HEK293 (cell line): ENCODE measurements around the gene PDE11A.

ENCODE experiments used
- CTCF ChIA-PET: fragments of 350-600 bp; formaldehyde crosslinking; extraction: SDS; loops from one replicate; lab custom pipeline; 2021; ENCODE audit warnings: antibody characterized with exemption; lab: Yijun Ruan, JAX
- POLR2A ChIA-PET: fragments of 300-600 bp; formaldehyde crosslinking; extraction: SDS; loops from one replicate; lab custom pipeline; 2020; ENCODE audit warnings: antibody characterized with exemption, inconsistent platforms; lab: Yijun Ruan, JAX
- H3K27ac ChIP-seq: fragments of 200-500 bp; sonication (Bioruptor generic); 2 replicates; pipeline ENCODE4 v1.5.1; 2014; ENCODE audit warnings: low read depth, low read length, control low read depth, inconsistent platforms; ENCODE audit errors: extremely low read depth
- H3K36me3 ChIP-seq, 2 experiments: fragments of 200-500 bp in 1 of 2; sonication (Bioruptor generic) in 1 of 2; 1 replicate in 1 of 2; 2 replicates in 1 of 2; pipeline ENCODE4 v1.5.1; 2014 to 2017; ENCODE audit warnings: inconsistent platforms in 2 of 2, low read length in 2 of 2; ENCODE audit not compliant: control insufficient read depth in 2 of 2, insufficient read depth in 1 of 2
- H3K4me1 ChIP-seq: fragments of 200-500 bp; sonication (Bioruptor generic); 2 replicates; pipeline ENCODE4 v1.5.1; 2014; ENCODE audit warnings: mild to moderate bottlenecking, low read length, inconsistent platforms; ENCODE audit not compliant: control insufficient read depth, insufficient read depth
- H3K4me3 ChIP-seq: 2 replicates; pipeline ENCODE4 v1.5.1; 2011; ENCODE audit warnings: low read depth, mild to moderate bottlenecking, control low read depth, low read length, moderate library complexity
- H3K9me3 ChIP-seq: fragments of 200-500 bp; sonication (Bioruptor generic); 2 replicates; pipeline ENCODE4 v1.5.1; 2014; ENCODE audit warnings: low read depth, low read length, inconsistent platforms; ENCODE audit not compliant: control insufficient read depth, insufficient read depth
- MYNN ChIP-seq: fragments of 450-650 bp; formaldehyde crosslinking; IDR thresholded peaks from 2 replicates; pipeline ENCODE4 v1.5.1; 2016; ENCODE audit warnings: missing biosample characterization, missing genetic modification characterization, borderline replicate concordance
- OSR2 ChIP-seq: fragments of 450-650 bp; formaldehyde crosslinking; IDR thresholded peaks from 2 replicates; pipeline ENCODE4 v1.5.1; 2016; ENCODE audit warnings: missing biosample characterization, missing genetic modification characterization
- OVOL3 ChIP-seq: fragments of 450-650 bp; formaldehyde crosslinking; IDR thresholded peaks from 2 replicates; pipeline ENCODE4 v1.5.1; 2016; ENCODE audit warnings: missing biosample characterization, missing genetic modification characterization
- PRDM1 ChIP-seq: fragments of 450-650 bp; formaldehyde crosslinking; IDR thresholded peaks from 2 replicates; pipeline ENCODE4; 2016; ENCODE audit warnings: missing biosample characterization, missing genetic modification characterization
- TCF7L2 ChIP-seq: IDR thresholded peaks from 2 replicates; pipeline ENCODE4 v1.6.1; 2011; ENCODE audit warnings: low read depth, mild to moderate bottlenecking, inconsistent platforms, low read length, moderate library complexity, borderline replicate concordance
- TRIM28 ChIP-seq: IDR thresholded peaks from 2 replicates; pipeline ENCODE4 v1.6.1; 2011; ENCODE audit warnings: low read length, control low read depth, borderline replicate concordance
- ZBTB20 ChIP-seq: fragments of 450-650 bp; formaldehyde crosslinking; IDR thresholded peaks from 2 replicates; pipeline ENCODE4 v1.5.1; 2016; ENCODE audit warnings: missing biosample characterization, missing genetic modification characterization
- ZFP37 ChIP-seq: fragments of 450-650 bp; formaldehyde crosslinking; IDR thresholded peaks from 2 replicates; pipeline ENCODE4 v1.5.1; 2016; ENCODE audit warnings: missing biosample characterization, missing genetic modification characterization
- ZNF140 ChIP-seq: fragments of 450-650 bp; formaldehyde crosslinking; IDR thresholded peaks from 2 replicates; pipeline ENCODE4 v1.5.1; 2016; ENCODE audit warnings: missing biosample characterization, missing genetic modification characterization
- ZNF155 ChIP-seq: fragments of 450-650 bp; formaldehyde crosslinking; IDR thresholded peaks from 2 replicates; pipeline ENCODE4 v1.5.1; 2016; ENCODE audit warnings: missing biosample characterization, missing genetic modification characterization
- ZNF174 ChIP-seq: fragments of 450-650 bp; formaldehyde crosslinking; IDR thresholded peaks from 2 replicates; pipeline ENCODE4 v1.5.0; 2017; ENCODE audit warnings: missing biosample characterization, mild to moderate bottlenecking, missing genetic modification characterization
- ZNF2 ChIP-seq: fragments of 450-650 bp; formaldehyde crosslinking; IDR thresholded peaks from 2 replicates; pipeline ENCODE4 v1.5.1; 2016; ENCODE audit warnings: missing biosample characterization, missing genetic modification characterization
- ZNF202 ChIP-seq: fragments of 450-650 bp; formaldehyde crosslinking; IDR thresholded peaks from 2 replicates; pipeline ENCODE4 v1.5.1; 2016; ENCODE audit warnings: missing biosample characterization, missing genetic modification characterization, borderline replicate concordance
- ZNF324 ChIP-seq: fragments of 450-650 bp; formaldehyde crosslinking; IDR thresholded peaks from 2 replicates; pipeline ENCODE4 v1.5.1; 2016; ENCODE audit warnings: missing biosample characterization, missing genetic modification characterization
- ZNF366 ChIP-seq: fragments of 450-650 bp; formaldehyde crosslinking; conservative IDR thresholded peaks from 2 replicates; pipeline ENCODE4 v1.5.1; 2016; ENCODE audit warnings: missing biosample characterization, missing genetic modification characterization
- ZNF548 ChIP-seq: fragments of 450-650 bp; formaldehyde crosslinking; IDR thresholded peaks from 2 replicates; pipeline ENCODE4 v1.5.1; 2016; ENCODE audit warnings: missing biosample characterization, missing genetic modification characterization
- ZNF677 ChIP-seq: fragments of 450-650 bp; IDR thresholded peaks from 2 replicates; pipeline ENCODE4 v1.5.0; 2018; ENCODE audit warnings: missing biosample characterization, mild to moderate bottlenecking, missing genetic modification characterization, moderate library complexity
- TF ChIP-seq, protein P1 (sequence below): fragments of 450-650 bp; formaldehyde crosslinking; IDR thresholded peaks from 2 replicates; pipeline ENCODE4 v1.5.1; 2017; ENCODE audit warnings: missing biosample characterization, missing genetic modification characterization
- TF ChIP-seq, protein P2 (sequence below): fragments of 450-650 bp; formaldehyde crosslinking; IDR thresholded peaks from 2 replicates; pipeline ENCODE4 v1.5.1; 2016; ENCODE audit warnings: missing biosample characterization, missing genetic modification characterization
- TF ChIP-seq, protein P3 (sequence below): fragments of 450-650 bp; formaldehyde crosslinking; IDR thresholded peaks from 2 replicates; pipeline ENCODE4 v1.5.1; 2016; ENCODE audit warnings: missing biosample characterization, missing genetic modification characterization

The PDE11A gene

DNA sequence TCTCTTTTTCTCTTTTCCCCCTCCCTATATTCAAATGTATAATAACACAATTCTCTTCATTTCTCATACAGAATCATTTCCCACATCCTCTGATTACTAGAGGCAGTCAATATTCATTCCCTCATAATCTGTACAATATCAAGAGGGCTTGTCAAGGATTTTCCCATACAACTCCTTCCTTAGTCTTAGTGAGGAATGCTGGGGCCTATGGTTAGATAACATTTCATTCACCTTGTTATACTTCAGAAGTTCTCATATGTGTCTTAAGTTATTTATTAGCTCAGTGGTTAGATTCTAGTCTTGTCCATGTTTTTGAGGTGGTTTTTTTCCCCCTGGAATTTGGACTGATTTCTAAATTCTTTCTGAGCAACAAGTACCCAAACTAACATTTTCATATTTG lies 289.5 kb downstream of the PDE11A start (continued):
- TF ChIP-seq, protein P1, sequence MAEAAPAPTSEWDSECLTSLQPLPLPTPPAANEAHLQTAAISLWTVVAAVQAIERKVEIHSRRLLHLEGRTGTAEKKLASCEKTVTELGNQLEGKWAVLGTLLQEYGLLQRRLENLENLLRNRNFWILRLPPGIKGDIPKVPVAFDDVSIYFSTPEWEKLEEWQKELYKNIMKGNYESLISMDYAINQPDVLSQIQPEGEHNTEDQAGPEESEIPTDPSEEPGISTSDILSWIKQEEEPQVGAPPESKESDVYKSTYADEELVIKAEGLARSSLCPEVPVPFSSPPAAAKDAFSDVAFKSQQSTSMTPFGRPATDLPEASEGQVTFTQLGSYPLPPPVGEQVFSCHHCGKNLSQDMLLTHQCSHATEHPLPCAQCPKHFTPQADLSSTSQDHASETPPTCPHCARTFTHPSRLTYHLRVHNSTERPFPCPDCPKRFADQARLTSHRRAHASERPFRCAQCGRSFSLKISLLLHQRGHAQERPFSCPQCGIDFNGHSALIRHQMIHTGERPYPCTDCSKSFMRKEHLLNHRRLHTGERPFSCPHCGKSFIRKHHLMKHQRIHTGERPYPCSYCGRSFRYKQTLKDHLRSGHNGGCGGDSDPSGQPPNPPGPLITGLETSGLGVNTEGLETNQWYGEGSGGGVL (tag by site-specific recombination), result no peak
- TF ChIP-seq OVOL3 (tag by site-specific recombination) (no peak), ZNF155 (tag by site-specific recombination) (no peak), ZNF202 (tag by site-specific recombination) (no peak), TRIM28 (no peak), MYNN (tag by site-specific recombination) (no peak), ZNF677 (no peak), ZNF2 (tag by site-specific recombination) (no peak), OSR2 (tag by site-specific recombination) (no peak)

DNA sequence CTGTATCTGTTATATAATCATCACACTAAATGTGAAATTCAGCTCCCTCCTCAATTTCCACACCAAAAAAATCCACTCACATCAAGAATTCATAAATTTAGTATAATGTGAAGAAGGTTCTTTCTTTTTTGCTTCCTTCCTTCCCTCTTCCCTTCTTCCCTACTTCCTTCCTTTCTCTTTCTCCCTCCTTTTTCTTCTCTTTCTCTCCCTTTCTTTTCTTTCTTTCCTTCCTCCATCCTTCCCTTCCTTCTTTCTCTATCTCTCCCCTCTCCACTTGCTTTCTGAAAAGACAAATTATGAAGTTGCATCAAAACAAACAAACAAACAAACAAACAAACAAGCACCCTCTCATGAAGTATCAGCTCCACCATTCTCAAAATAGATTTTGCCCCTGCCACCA lies 290.0 kb downstream of the PDE11A start:
- Histone ChIP-seq H3K9me3 (no peaks in the 10 kb centered on the region), H3K27ac (no peak overlapping the region), H3K4me1 (peaks cover 4% of the 10 kb centered on the region; the same call in 1 of the 2 replicates), H3K4me3 (no peak overlapping the region), H3K36me3 (no peaks in the 10 kb centered on the region)
- CTCF ChIA-PET, result interaction anchor here (0.6 to 2.1 kb wide), 4 partner anchors 10 to 347 kb away, joined by 3 to 10 read pairs (median 4); no protein-coding TSS in a partner anchor
- TF ChIP-seq ZNF366 (tag by site-specific recombination) (peak; percentile 67), PRDM1 (peak; percentile 50), TCF7L2 (no peak)
- TF ChIP-seq, protein P2, sequence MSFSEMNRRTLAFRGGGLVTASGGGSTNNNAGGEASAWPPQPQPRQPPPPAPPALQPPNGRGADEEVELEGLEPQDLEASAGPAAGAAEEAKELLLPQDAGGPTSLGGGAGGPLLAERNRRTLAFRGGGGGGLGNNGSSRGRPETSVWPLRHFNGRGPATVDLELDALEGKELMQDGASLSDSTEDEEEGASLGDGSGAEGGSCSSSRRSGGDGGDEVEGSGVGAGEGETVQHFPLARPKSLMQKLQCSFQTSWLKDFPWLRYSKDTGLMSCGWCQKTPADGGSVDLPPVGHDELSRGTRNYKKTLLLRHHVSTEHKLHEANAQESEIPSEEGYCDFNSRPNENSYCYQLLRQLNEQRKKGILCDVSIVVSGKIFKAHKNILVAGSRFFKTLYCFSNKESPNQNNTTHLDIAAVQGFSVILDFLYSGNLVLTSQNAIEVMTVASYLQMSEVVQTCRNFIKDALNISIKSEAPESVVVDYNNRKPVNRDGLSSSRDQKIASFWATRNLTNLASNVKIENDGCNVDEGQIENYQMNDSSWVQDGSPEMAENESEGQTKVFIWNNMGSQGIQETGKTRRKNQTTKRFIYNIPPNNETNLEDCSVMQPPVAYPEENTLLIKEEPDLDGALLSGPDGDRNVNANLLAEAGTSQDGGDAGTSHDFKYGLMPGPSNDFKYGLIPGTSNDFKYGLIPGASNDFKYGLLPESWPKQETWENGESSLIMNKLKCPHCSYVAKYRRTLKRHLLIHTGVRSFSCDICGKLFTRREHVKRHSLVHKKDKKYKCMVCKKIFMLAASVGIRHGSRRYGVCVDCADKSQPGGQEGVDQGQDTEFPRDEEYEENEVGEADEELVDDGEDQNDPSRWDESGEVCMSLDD (tag by site-specific recombination), result no peak
- POLR2A ChIA-PET, result no interaction called here

DNA sequence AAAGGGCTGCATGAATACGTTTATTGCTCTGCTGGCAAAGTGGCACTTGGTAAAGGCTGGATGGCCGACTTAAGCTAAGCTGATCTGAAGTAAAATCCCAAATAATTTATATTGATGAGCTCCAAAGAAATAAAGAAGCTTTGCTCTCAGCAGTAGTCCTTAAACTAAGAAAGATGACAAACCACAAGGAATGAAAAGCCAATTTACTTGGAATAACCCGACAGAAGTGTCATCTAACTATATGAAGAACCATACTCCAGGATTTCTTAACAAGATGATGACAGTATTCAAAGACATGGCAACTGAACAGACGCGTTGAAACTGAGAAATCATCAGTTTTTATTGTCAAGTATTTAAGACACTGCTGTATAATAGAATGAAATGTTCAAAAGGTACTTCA lies 294.1 kb downstream of the PDE11A start:
- Histone ChIP-seq H3K9me3 (no peaks in the 10 kb centered on the region), H3K4me3 (no peak overlapping the region), H3K27ac (no peak overlapping the region), H3K36me3 (no peaks in the 10 kb centered on the region), H3K4me1 (no peaks in the 10 kb centered on the region; the same call in 1 of the 2 replicates)
- ChIA-PET CTCF (no interaction called here), POLR2A (no interaction called here)
- TF ChIP-seq ZFP37 (tag by site-specific recombination), result no peak
- TF ChIP-seq ZNF140, result no peak
- no peak for TF ChIP-seq ZBTB20 (tag by site-specific recombination)
- no peak for TF ChIP-seq ZNF324 (tag by site-specific recombination)
- TF ChIP-seq ZNF548 (tag by site-specific recombination), result no peak
- TF ChIP-seq, protein P3, sequence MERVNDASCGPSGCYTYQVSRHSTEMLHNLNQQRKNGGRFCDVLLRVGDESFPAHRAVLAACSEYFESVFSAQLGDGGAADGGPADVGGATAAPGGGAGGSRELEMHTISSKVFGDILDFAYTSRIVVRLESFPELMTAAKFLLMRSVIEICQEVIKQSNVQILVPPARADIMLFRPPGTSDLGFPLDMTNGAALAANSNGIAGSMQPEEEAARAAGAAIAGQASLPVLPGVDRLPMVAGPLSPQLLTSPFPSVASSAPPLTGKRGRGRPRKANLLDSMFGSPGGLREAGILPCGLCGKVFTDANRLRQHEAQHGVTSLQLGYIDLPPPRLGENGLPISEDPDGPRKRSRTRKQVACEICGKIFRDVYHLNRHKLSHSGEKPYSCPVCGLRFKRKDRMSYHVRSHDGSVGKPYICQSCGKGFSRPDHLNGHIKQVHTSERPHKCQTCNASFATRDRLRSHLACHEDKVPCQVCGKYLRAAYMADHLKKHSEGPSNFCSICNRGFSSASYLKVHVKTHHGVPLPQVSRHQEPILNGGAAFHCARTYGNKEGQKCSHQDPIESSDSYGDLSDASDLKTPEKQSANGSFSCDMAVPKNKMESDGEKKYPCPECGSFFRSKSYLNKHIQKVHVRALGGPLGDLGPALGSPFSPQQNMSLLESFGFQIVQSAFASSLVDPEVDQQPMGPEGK (tag by site-specific recombination), result no peak
- no peak for TF ChIP-seq ZNF174 (tag by site-specific recombination)
